ENCODE results near the gene RNF227.

GRCh38 chr17:7947651-7948050 lies 31.6 kb upstream of the RNF227 start:
- no peak for TF ChIP-seq POLR2A (IDR thresholded peaks at IDR 0.05; ENCODE audit: low read depth, low read length)
- no peak for TF ChIP-seq POLR2AphosphoS5 (IDR thresholded peaks at IDR 0.05; ENCODE audit: low read depth, low read length)
- TF ChIP-seq SPI1 (IDR thresholded peaks at IDR 0.05; ENCODE audit: low read depth, low read length), result no peak
- TF ChIP-seq TAF1 (IDR thresholded peaks at IDR 0.05; ENCODE audit: low read depth, low read length), result no peak

Data from GM12891 (cell line).